ENCODE data around the gene CCNI2.

DNA sequence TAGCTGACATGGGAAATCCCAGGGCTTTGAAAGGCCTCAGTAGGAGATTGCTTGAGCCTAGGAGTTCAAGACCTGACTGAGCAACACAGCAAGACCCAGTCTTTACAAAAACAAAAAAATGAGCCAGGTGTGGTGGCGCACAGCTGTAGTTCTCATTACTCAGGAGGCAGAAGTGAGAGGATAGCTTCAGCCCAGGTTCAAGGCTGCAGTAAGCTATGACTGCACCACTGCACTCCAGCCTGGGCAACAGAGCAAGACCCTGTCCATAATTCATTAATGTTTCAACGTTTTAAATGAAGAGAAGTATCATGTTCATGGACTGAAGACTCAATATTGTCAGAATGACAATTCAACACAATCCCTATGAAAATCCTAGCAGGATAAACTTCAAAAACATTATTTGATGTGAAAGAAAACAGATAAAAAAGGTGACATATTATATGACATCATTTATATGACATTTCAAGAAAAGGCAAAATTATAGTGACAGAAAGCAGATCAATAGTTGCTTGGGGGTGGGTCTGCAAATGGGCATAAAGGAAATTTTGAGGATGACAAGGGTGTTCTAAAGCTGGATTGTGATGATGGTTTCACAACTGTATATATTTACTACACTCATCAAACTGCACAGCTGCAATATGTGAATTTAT is 13.6 kb upstream of the CCNI2 start:
- TF ChIP-seq, protein P1, sequence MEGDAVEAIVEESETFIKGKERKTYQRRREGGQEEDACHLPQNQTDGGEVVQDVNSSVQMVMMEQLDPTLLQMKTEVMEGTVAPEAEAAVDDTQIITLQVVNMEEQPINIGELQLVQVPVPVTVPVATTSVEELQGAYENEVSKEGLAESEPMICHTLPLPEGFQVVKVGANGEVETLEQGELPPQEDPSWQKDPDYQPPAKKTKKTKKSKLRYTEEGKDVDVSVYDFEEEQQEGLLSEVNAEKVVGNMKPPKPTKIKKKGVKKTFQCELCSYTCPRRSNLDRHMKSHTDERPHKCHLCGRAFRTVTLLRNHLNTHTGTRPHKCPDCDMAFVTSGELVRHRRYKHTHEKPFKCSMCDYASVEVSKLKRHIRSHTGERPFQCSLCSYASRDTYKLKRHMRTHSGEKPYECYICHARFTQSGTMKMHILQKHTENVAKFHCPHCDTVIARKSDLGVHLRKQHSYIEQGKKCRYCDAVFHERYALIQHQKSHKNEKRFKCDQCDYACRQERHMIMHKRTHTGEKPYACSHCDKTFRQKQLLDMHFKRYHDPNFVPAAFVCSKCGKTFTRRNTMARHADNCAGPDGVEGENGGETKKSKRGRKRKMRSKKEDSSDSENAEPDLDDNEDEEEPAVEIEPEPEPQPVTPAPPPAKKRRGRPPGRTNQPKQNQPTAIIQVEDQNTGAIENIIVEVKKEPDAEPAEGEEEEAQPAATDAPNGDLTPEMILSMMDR (IDR thresholded peaks at IDR 0.05): no peak
- no peak for TF ChIP-seq POLR2AphosphoS5 (IDR thresholded peaks at IDR 0.05; ENCODE audit: low read depth, low read length)

All from Panc1 (cell line).